ENCODE measurements around the gene TRIM31. TPM values are rescaled to one million over a fixed set of nuclear protein-coding genes. Genes with fewer than 3 reads are reported as not detected.
A peak's percentile ranks its signal among the peaks of the same experiment; 100 is the strongest.
"Not testable (repeated sequence)": the region's sequence is repeated elsewhere in the genome, so short reads cannot be mapped to it uniquely, and the experiment has no call there.

Gene TRIM31
- total RNA-seq, 4 donors from 2014 or later: 1.3 TPM; not detected in 3

DNA sequence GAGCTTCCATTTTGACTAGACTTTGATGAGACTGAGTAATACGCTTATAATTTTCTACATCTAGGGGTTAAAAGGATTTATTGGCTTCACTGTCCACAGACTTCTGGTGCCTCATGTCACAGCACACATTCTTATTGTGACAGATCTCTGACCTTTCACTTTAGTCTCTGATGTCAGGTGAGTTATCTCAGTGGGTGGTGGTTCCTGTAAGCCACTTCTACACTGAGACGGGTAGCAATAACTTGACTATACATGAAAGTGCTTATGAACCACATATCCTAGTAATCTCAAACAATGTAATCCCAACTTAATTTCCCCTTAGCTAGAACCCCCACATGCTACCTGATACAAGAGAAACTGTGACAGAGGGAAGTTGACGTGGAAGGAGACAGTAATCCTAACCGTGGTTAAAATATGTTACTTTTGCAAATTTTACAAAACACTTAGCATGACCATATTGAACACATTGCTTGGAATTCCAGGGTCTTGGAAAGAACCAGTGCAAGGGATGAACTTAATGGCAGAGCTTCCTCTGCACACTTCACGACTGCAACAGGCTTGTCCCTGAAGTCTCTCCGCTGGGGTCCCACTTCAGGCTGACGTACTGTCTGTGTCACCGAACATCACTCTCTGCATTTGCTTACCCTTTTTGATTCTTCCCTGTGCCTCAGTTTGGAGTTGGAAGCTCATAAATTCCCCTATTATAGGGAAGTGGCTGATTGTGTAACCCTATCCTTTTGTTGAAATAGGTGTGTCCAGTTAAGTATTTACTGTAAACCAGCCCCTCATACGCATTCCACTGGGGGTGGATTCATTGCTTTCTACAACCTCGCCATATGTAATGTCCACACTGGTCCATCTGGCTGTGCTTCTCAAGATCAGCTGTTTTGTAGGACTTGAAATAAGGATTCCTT is 16.6 kb upstream of the TRIM31 start:
- H3K9me3 ChIP-seq: no peaks in the 10 kb centered on the region
- TF ChIP-seq, protein P1, sequence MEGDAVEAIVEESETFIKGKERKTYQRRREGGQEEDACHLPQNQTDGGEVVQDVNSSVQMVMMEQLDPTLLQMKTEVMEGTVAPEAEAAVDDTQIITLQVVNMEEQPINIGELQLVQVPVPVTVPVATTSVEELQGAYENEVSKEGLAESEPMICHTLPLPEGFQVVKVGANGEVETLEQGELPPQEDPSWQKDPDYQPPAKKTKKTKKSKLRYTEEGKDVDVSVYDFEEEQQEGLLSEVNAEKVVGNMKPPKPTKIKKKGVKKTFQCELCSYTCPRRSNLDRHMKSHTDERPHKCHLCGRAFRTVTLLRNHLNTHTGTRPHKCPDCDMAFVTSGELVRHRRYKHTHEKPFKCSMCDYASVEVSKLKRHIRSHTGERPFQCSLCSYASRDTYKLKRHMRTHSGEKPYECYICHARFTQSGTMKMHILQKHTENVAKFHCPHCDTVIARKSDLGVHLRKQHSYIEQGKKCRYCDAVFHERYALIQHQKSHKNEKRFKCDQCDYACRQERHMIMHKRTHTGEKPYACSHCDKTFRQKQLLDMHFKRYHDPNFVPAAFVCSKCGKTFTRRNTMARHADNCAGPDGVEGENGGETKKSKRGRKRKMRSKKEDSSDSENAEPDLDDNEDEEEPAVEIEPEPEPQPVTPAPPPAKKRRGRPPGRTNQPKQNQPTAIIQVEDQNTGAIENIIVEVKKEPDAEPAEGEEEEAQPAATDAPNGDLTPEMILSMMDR (IDR thresholded peaks at IDR 0.05): no peak
- TF ChIP-seq EP300 (IDR thresholded peaks at IDR 0.05) (no peak), POLR2AphosphoS5 (IDR thresholded peaks at IDR 0.05) (no peak), POLR2A (IDR thresholded peaks at IDR 0.05; ENCODE audit: low read depth) (no peak)
- H3K4me3 ChIP-seq: no peak overlapping the region
- no peak overlapping the region for H3K27ac ChIP-seq (replicated peaks in 1 of 4)
- no peaks in the 10 kb centered on the region for H3K36me3 ChIP-seq
- H3K4me1 ChIP-seq: peaks cover 3 to 15% (median 13%) of the 10 kb centered on the region in 4 donors
- WGBS: 73% methylated on average over 10 of the region's 10 CpGs
- intact Hi-C loops (cut with DNase I): no loop called here
- H3K27me3 ChIP-seq: peaks cover 0 to 87% (median 43%) of the 10 kb centered on the region in 4 donors
- peak; percentile 45 for DNase-seq (ENCODE audit: extremely low spot score)

DNA sequence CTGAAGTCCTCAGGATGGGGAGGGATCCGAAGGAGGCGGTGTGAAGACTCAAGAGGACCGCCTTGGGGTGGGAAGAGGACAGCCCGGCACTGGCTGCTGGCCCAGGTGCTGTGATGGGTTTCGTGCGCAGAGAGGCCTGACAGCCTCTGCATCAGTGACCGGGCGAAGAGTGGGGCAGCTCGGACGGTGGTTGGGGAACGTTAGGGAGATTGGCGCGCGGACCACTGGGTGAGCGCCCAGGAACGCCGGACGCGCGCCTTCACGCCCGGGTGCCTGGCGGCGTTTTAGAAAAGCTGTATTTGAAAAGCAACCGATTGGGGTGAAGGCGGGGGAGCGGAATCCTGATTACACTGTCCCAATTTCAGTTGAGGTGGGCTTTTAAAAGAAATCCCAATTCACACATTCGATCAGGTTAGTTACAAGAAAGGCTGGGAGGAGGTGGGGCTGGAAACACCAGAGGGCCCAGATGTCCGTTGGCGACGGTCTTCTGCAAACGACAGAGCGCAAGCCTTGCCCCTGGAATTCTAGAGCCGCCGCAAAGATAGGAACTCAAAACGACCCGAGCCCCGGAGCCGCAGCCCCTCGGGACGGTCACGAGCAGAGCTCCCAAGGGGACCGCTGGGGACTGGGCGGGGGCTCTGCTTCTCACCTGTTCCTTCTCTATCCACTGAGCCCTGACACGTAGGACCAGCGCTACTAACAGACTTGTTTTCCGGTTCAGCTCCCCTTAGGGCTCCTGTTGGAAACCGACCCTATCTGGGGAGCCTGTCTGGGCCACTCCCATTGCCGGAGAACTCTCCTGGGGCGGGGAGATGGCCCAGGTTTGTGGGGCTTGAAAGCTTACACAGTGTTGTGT is 14.6 kb upstream of the TRIM31 start:
- no peaks in the 10 kb centered on the region for H3K36me3 ChIP-seq
- H3K27ac ChIP-seq (replicated peaks in 1 of 4): no peak overlapping the region
- peak overlapping the region in 1 of 4 donors; percentile 13 for H3K4me3 ChIP-seq
- H3K9me3 ChIP-seq: no peaks in the 10 kb centered on the region
- H3K4me1 ChIP-seq: peaks cover 3 to 15% (median 13%) of the 10 kb centered on the region in 4 donors
- 9% methylated on average over 45 of the region's 50 CpGs for WGBS
- TF ChIP-seq EP300 (IDR thresholded peaks at IDR 0.05): no peak
- no peak for TF ChIP-seq POLR2AphosphoS5 (IDR thresholded peaks at IDR 0.05)
- no peak for TF ChIP-seq POLR2A (IDR thresholded peaks at IDR 0.05; ENCODE audit: low read depth)
- TF ChIP-seq, protein P1 (IDR thresholded peaks at IDR 0.05): no peak
- peaks cover 0 to 80% (median 36%) of the 10 kb centered on the region in 4 donors for H3K27me3 ChIP-seq
- intact Hi-C loops (cut with DNase I): no loop called here
- DNase-seq (ENCODE audit: extremely low spot score): peak; percentile 90

- no peak overlapping the region for H3K4me3 ChIP-seq
- DNase-seq (ENCODE audit: extremely low spot score): no peak
- WGBS: 20% methylated on average over 2 of the region's 2 CpGs
- intact Hi-C loops (cut with DNase I): no loop called here
- no peak overlapping the region for H3K27ac ChIP-seq (replicated peaks in 1 of 4)
- no peaks in the 10 kb centered on the region for H3K9me3 ChIP-seq
- H3K27me3 ChIP-seq: peaks cover 0 to 38% (median 5%) of the 10 kb centered on the region in 4 donors
- TF ChIP-seq POLR2A (IDR thresholded peaks at IDR 0.05; ENCODE audit: low read depth) (no peak), EP300 (IDR thresholded peaks at IDR 0.05) (no peak), POLR2AphosphoS5 (IDR thresholded peaks at IDR 0.05) (no peak)
- TF ChIP-seq, protein P1 (IDR thresholded peaks at IDR 0.05): no peak
- H3K36me3 ChIP-seq: no peaks in the 10 kb centered on the region
- H3K4me1 ChIP-seq: peaks cover under 1 to 6% (median 5%) of the 10 kb centered on the region in 4 donors
These were observed 9.6 kb upstream of the TRIM31 start for GRCh38 chr6:30122515-30122914.

GRCh38 chr6:30121446-30122366 is 8.8 kb upstream of the TRIM31 start:
- H3K36me3 ChIP-seq: no peaks in the 10 kb centered on the region
- peak; percentile 60 for DNase-seq (ENCODE audit: extremely low spot score)
- no peaks in the 10 kb centered on the region for H3K4me1 ChIP-seq
- H3K4me3 ChIP-seq: no peak overlapping the region
- intact Hi-C loops (cut with DNase I): no loop called here
- TF ChIP-seq POLR2A (IDR thresholded peaks at IDR 0.05; ENCODE audit: low read depth): no peak
- TF ChIP-seq, protein P1 (IDR thresholded peaks at IDR 0.05): no peak
- TF ChIP-seq POLR2AphosphoS5 (IDR thresholded peaks at IDR 0.05): no peak
- TF ChIP-seq EP300 (IDR thresholded peaks at IDR 0.05): no peak
- 77% methylated on average over 10 of the region's 10 CpGs for WGBS
- no peak overlapping the region for H3K27ac ChIP-seq (replicated peaks in 1 of 4)
- no peaks in the 10 kb centered on the region for H3K9me3 ChIP-seq
- peaks cover 0 to 35% (median 0%) of the 10 kb centered on the region in 4 donors for H3K27me3 ChIP-seq

DNA sequence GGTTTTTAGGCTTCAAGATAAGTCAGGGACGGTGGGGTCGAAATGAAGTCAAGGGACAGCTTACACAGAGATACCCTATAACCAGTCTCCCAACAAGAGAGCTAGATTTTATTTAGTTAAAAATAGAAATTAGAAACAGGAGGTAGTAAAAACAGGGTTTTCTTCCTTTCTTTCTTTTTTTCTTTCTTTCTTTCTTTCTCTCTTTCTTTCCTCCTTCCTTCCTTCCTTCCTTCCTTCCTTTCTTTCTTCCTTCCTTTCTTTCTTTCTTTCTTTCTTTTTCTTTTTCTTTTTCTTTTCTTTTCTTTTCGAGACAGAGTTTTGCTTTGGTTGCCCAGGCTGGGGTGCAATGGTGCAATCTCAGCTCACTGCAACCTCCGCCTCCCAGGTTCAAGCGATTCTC is 5.8 kb upstream of the TRIM31 start:
- peaks cover 0 to 36% (median 0%) of the 10 kb centered on the region in 4 donors for H3K27me3 ChIP-seq
- WGBS: 91% methylated on average over 5 of the region's 5 CpGs
- H3K4me3 ChIP-seq; H3K27ac ChIP-seq (replicated peaks in 1 of 4); H3K36me3 ChIP-seq; intact Hi-C loops (cut with DNase I); DNase-seq (ENCODE audit: extremely low spot score); H3K9me3 ChIP-seq; H3K4me1 ChIP-seq: not testable (repeated sequence)

Data from esophagus muscularis mucosa (tissue), 4 donors.